Adrenal gland (tissue), 12 donors: ENCODE results near the gene XYLB. TPM values are rescaled to one million over a fixed set of nuclear protein-coding genes. Genes with fewer than 3 reads are reported as not detected.

ENCODE experiments used
- DNase-seq, 7 donors: peaks; one replicate each; pipeline ENCODE4 v3.0.0-alpha.2; 2019 to 2020
- H3K27ac ChIP-seq, 5 donors: fragments of 200-600 bp; sonication (generic) in 4 of 5; 1 replicate in 3 of 5; 2 replicates in 2 of 5; pipeline versions ENCODE4 v1.5.1 to v1.8.0; 2016 to 2020; ENCODE audit warnings: mild to moderate bottlenecking in 1 of 5
- H3K27me3 ChIP-seq: fragments of 200-600 bp; 2 replicates; pipeline ENCODE4 v1.8.0; 2021
- H3K36me3 ChIP-seq, 2 donors: fragments of 200-600 bp; replicated peaks in 1 of 2; 1 replicate in 1 of 2; 2 replicates in 1 of 2; pipeline versions ENCODE4 v1.5.1 to v1.8.0; 2018 to 2022
- H3K4me1 ChIP-seq, 2 donors: fragments of 200-600 bp; replicated peaks in 1 of 2; 1 replicate in 1 of 2; 2 replicates in 1 of 2; pipeline versions ENCODE4 v1.5.1 to v1.8.0; 2018 to 2021
- H3K4me3 ChIP-seq, 4 donors: fragments of 200-600 bp; sonication (generic) in 3 of 4; one replicate each; pipeline ENCODE4 v1.5.1; 2016 to 2018
- H3K9me3 ChIP-seq, 3 donors: fragments of 200-600 bp; sonication (generic) in 1 of 3; replicated peaks in 1 of 3; 1 replicate in 2 of 3; 2 replicates in 1 of 3; pipeline versions ENCODE4 v1.5.1 to v1.8.0; 2016 to 2021
- POLR2A ChIP-seq, 2 donors: fragments of 450-650 bp; IDR thresholded peaks; one replicate each; pipeline ENCODE4 v1.6.1; 2017; ENCODE audit warnings: antibody characterized with exemption in 2 of 2, mild to moderate bottlenecking in 2 of 2, moderate library complexity in 1 of 2
- WGBS, 4 donors: extraction: QIAGEN DNeasy Blood & Tissue Kit in 2 of 4; methylation state at CpG; one replicate each; pipeline versions ENCODE4 v1.1.5 to v1.1.7; 2013 to 2017; 5-methylcytosine and 5-hydroxymethylcytosine counted together
- intact Hi-C, 2 donors: fragments of 100-400 bp; cut with DNase I; formaldehyde crosslinking; loops; one replicate each; pipeline versions ENCODE4 v1.14.1 to v1.15.0; 2022 to 2023
- polyA plus RNA-seq, 3 donors: library from polyadenylated mRNA; stranded (reverse); fragments of 200-250 nt in 2 of 3; fragments of 350-450 nt in 1 of 3; fragmentation: Illumina TruSeq in 1 of 3; extraction: RNeasy Lipid Tissue Mini Kit (QIAGEN cat#74804) in 1 of 3; gene quantifications; one replicate each; pipeline ENCODE4 v1.2.3, GENCODE V29; 2013 to 2014
- total RNA-seq, 9 donors: library from RNA; depleted of rRNA in 4 of 9; stranded (reverse); fragments of >200 nt in 4 of 9; fragments of 120-200 nt in 1 of 9; fragmentation: NEBNext Ultra II Directional in 1 of 9; extraction: Animal tissue kit (Norgen Biotek cat#: 25700) in 1 of 9; gene quantifications; one replicate each; pipeline versions ENCODE4 v1.1.0 to v1.2.4, GENCODE V29; 2013 to 2023
- TF ChIP-seq, protein P1 (sequence below), 6 experiments: fragments of 450-650 bp in 4 of 6; fragments of 200-600 bp in 2 of 6; sonication (generic) in 1 of 6; IDR thresholded peaks; 1 replicate in 5 of 6; 2 replicates in 1 of 6; pipeline versions ENCODE4 v1.5.1 to v1.8.0; 2016 to 2021; ENCODE audit warnings: antibody characterized with exemption in 6 of 6, mild to moderate bottlenecking in 2 of 6, moderate library complexity in 1 of 6
- donor health status: healthy with polysubstance abuse.
- donor health status: Bipolar disorder and iron deficiency.
- donor health status: DM: yes; HTN: yes; CAD: no.
- donor health status: DM: no; HTN: no; CAD: no.
- donor health status: DM: no; HTN: no; CAD: no.
- donor health status: DM: yes; HTN: yes; CAD: no.

Gene XYLB
- total and polyA plus RNA-seq, 12 donors = 1.5 to 14.9 (median 7.5) TPM

GRCh38 chr3:38361496-38361895 is 14.9 kb downstream of the XYLB start:
- no peak for DNase-seq

DNA sequence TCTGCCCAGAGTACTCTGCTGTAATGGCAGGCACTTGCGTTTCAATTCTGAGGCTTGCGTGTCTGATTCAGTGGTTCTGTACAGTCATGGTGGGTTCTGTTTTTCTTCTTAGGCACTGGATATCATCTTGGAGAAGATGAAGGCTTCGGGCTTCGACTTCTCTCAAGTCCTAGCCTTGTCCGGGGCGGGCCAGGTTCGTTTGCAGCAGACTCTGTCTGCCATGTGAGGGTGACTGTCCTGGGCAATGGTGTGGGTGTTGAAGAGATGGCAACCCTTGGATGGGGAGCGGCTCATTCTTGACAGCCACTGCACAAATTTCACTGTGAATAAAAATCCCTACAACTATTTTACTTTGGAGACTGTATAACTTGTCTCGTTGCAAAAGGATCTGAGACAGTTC is 16.2 kb downstream of the XYLB start:
- intact Hi-C loops = no loop called here
- WGBS, 4 donors = 95 to 98% (median 95%) methylated on average over 9 of the region's 9 CpGs

More at GRCh38 chr3:38361496-38361895, 14.9 kb downstream of the XYLB start:
- H3K9me3 ChIP-seq = no peaks in the 10 kb centered on the region
- no peaks in the 10 kb centered on the region for H3K4me1 ChIP-seq
- intact Hi-C loops = no loop called here
- TF ChIP-seq POLR2A (IDR thresholded peaks at IDR 0.05) = no peak
- TF ChIP-seq, protein P1, sequence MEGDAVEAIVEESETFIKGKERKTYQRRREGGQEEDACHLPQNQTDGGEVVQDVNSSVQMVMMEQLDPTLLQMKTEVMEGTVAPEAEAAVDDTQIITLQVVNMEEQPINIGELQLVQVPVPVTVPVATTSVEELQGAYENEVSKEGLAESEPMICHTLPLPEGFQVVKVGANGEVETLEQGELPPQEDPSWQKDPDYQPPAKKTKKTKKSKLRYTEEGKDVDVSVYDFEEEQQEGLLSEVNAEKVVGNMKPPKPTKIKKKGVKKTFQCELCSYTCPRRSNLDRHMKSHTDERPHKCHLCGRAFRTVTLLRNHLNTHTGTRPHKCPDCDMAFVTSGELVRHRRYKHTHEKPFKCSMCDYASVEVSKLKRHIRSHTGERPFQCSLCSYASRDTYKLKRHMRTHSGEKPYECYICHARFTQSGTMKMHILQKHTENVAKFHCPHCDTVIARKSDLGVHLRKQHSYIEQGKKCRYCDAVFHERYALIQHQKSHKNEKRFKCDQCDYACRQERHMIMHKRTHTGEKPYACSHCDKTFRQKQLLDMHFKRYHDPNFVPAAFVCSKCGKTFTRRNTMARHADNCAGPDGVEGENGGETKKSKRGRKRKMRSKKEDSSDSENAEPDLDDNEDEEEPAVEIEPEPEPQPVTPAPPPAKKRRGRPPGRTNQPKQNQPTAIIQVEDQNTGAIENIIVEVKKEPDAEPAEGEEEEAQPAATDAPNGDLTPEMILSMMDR (IDR thresholded peaks at IDR 0.05) = no peak
- no peaks in the 10 kb centered on the region for H3K36me3 ChIP-seq
- 69 to 75% (median 72%) methylated on average over 4 of the region's 4 CpGs for whole genome bisulfite sequencing, 4 donors
- no peak overlapping the region for H3K4me3 ChIP-seq
- no peak overlapping the region for H3K27ac ChIP-seq
- H3K27me3 ChIP-seq = no peaks in the 10 kb centered on the region

DNA sequence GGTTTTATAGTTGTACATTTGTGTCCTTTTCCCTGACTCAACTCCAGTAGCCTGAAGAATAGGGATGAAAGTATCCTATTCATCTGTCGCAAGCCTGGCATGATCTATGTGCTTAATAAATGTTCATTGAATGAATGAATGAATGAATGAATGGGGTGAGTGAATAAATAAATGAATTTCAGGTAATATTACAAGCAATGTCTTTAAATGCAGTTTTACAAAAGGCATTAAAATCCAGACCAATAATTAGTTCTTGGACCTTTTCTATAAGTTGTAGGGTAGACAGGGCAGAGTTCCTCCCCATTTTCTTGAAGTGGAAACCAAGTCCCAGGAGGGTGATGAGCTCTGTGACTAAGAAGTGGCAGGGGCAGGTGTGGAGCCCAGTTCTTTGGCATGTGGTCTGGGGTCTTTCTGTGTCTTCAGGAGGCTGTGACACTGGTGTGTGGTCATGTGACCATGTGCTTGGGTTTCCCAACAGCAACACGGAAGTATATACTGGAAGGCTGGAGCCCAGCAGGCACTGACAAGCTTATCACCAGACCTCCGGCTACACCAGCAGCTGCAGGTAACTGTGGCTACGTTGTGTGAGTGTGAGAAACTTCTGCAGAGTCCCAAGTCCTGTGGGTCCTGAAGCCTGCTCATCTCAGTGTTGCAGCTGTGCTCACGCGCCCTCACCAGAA is 18.3 kb downstream of the XYLB start:
- Histone ChIP-seq H3K27me3 (no peaks in the 10 kb centered on the region), H3K36me3 (no peaks in the 10 kb centered on the region), H3K27ac (no peak overlapping the region), H3K4me1 (no peaks in the 10 kb centered on the region), H3K4me3 (no peak overlapping the region), H3K9me3 (no peaks in the 10 kb centered on the region)
- 93 to 100% (median 96%) methylated on average over 4 to 6 of the region's 6 CpGs for WGBS, 4 donors
- intact Hi-C loops = no loop called here
- TF ChIP-seq POLR2A (IDR thresholded peaks at IDR 0.05) = no peak
- TF ChIP-seq, protein P1 (IDR thresholded peaks at IDR 0.05) = no peak
- no peak for DNase-seq

More for the DNA sequence above, 16.2 kb downstream of the XYLB start:
- no peak overlapping the region for H3K4me3 ChIP-seq
- H3K9me3 ChIP-seq = no peaks in the 10 kb centered on the region
- no peak overlapping the region for H3K27ac ChIP-seq
- TF ChIP-seq, protein P1 (IDR thresholded peaks at IDR 0.05) = no peak
- TF ChIP-seq POLR2A (IDR thresholded peaks at IDR 0.05) = no peak
- DNase-seq = peak in 1 of 7 donors; percentile 18
- no peaks in the 10 kb centered on the region for H3K27me3 ChIP-seq
- H3K36me3 ChIP-seq = no peaks in the 10 kb centered on the region
- H3K4me1 ChIP-seq = no peaks in the 10 kb centered on the region

GRCh38 chr3:38365469-38366062 is 19.0 kb downstream of the XYLB start:
- TF ChIP-seq, protein P1 (IDR thresholded peaks at IDR 0.05) = no peak
- no peak for TF ChIP-seq POLR2A (IDR thresholded peaks at IDR 0.05)
- intact Hi-C loops = no loop called here

More at GRCh38 chr3:38365469-38366062, 19.0 kb downstream of the XYLB start:
- H3K27ac ChIP-seq = no peak overlapping the region
- DNase-seq = no peak
- no peaks in the 10 kb centered on the region for H3K36me3 ChIP-seq
- H3K4me1 ChIP-seq = no peaks in the 10 kb centered on the region
- H3K4me3 ChIP-seq = no peak overlapping the region
- WGBS, 4 donors = 85 to 96% (median 92%) methylated on average over 6 to 13 of the region's 13 CpGs
- H3K9me3 ChIP-seq = no peaks in the 10 kb centered on the region
- H3K27me3 ChIP-seq = no peaks in the 10 kb centered on the region
